ENCODE data around the gene DAGLA. TPM values are rescaled to one million over a fixed set of nuclear protein-coding genes. Genes with fewer than 3 reads are reported as not detected.

Gene DAGLA
- total and polyA plus RNA-seq, 8 donors: under 0.01 to 27.2 (median 1.0) TPM

GRCh38 chr11:61737131-61737530 lies 56.9 kb downstream of the DAGLA start:
- WGBS, 5 donors: 86 to 93% (median 90%) methylated on average over 11 to 12 of the region's 12 CpGs
- peaks cover 0 to 74% (median 55%) of the 10 kb centered on the region in 4 donors for H3K36me3 ChIP-seq
- no peak for DNase-seq
- H3K27ac ChIP-seq: no peak overlapping the region
- H3K27me3 ChIP-seq: no peaks in the 10 kb centered on the region
- H3K9me3 ChIP-seq: no peaks in the 10 kb centered on the region
- no peak overlapping the region for H3K4me3 ChIP-seq
- intact Hi-C loops (cut with DNase I; ENCODE audit: low total_unique reads): loop anchor here (5.0 kb wide), 1 partner anchor 60 kb away; no protein-coding TSS in a partner anchor
- H3K4me1 ChIP-seq: peaks cover 0 to 16% (median 6%) of the 10 kb centered on the region in 4 donors
- TF ChIP-seq EP300 (IDR thresholded peaks at IDR 0.05) (no peak), POLR2A (IDR thresholded peaks at IDR 0.05) (no peak), CTCF (IDR thresholded peaks at IDR 0.05) (no peak), POLR2AphosphoS5 (IDR thresholded peaks at IDR 0.05) (no peak)

GRCh38 chr11:61737636-61738386 lies 57.6 kb downstream of the DAGLA start:
- no peak for DNase-seq
- TF ChIP-seq EP300 (IDR thresholded peaks at IDR 0.05): no peak
- no peak for TF ChIP-seq CTCF (IDR thresholded peaks at IDR 0.05)
- TF ChIP-seq POLR2A (IDR thresholded peaks at IDR 0.05): no peak
- no peak for TF ChIP-seq POLR2AphosphoS5 (IDR thresholded peaks at IDR 0.05)
- intact Hi-C loops (cut with DNase I; ENCODE audit: low total_unique reads): loop anchor here (5.0 kb wide), 1 partner anchor 61 kb away; no protein-coding TSS in a partner anchor
- no peak overlapping the region for H3K27ac ChIP-seq
- H3K4me3 ChIP-seq: no peak overlapping the region
- peaks cover 0 to 17% (median 5%) of the 10 kb centered on the region in 4 donors for H3K4me1 ChIP-seq
- 76 to 91% (median 86%) methylated on average over 22 to 23 of the region's 23 CpGs for WGBS, 5 donors
- no peaks in the 10 kb centered on the region for H3K27me3 ChIP-seq
- peaks cover 0 to 79% (median 58%) of the 10 kb centered on the region in 4 donors for H3K36me3 ChIP-seq
- H3K9me3 ChIP-seq: no peaks in the 10 kb centered on the region

- 63 to 94% (median 89%) methylated on average over 2 to 7 of the region's 7 CpGs for WGBS, 5 donors
- Histone ChIP-seq H3K27me3 (no peaks in the 10 kb centered on the region), H3K36me3 (peaks cover 0 to 86% (median 61%) of the 10 kb centered on the region in 4 donors), H3K27ac (no peak overlapping the region), H3K9me3 (no peaks in the 10 kb centered on the region), H3K4me3 (no peak overlapping the region), H3K4me1 (peaks cover 0 to 9% (median 0%) of the 10 kb centered on the region in 4 donors)
- no peak for TF ChIP-seq CTCF (IDR thresholded peaks at IDR 0.05)
- intact Hi-C loops (cut with DNase I; ENCODE audit: low total_unique reads): loop anchor here (5.0 kb wide), 1 partner anchor 61 kb away; no protein-coding TSS in a partner anchor
- no peak for DNase-seq
These were observed 58.6 kb downstream of the DAGLA start for GRCh38 chr11:61738776-61739175.

- 91 to 99% (median 91%) methylated on average over 11 to 15 of the region's 15 CpGs for WGBS, 5 donors
- peaks cover 0 to 92% (median 65%) of the 10 kb centered on the region in 4 donors for H3K36me3 ChIP-seq
- no peak for DNase-seq
- H3K27ac ChIP-seq: no peak overlapping the region
- no peak overlapping the region for H3K4me3 ChIP-seq
- intact Hi-C loops (cut with DNase I; ENCODE audit: low total_unique reads): loop anchor here (5.0 kb wide), 1 partner anchor 62 kb away; no protein-coding TSS in a partner anchor
- no peaks in the 10 kb centered on the region for H3K9me3 ChIP-seq
- TF ChIP-seq CTCF (IDR thresholded peaks at IDR 0.05) (no peak), EP300 (IDR thresholded peaks at IDR 0.05) (no peak), POLR2A (IDR thresholded peaks at IDR 0.05) (no peak), POLR2AphosphoS5 (IDR thresholded peaks at IDR 0.05) (no peak)
- peaks cover 0 to 9% (median 0%) of the 10 kb centered on the region in 4 donors for H3K4me1 ChIP-seq
- H3K27me3 ChIP-seq: no peaks in the 10 kb centered on the region
These were observed 59.2 kb downstream of the DAGLA start for GRCh38 chr11:61739413-61739812.
